Limb (tissue), 2 donors: ENCODE results near the gene TMEM236.
"Not testable (repeated sequence)": the region's sequence is repeated elsewhere in the genome, so short reads cannot be mapped to it uniquely, and the experiment has no call there.

Source experiments
- DNase-seq, 2 donors: peaks; one replicate each; pipeline ENCODE4 v3.0.0-alpha.2; 2016; ENCODE audit errors: extremely low spot score in 2 of 2

Gene TMEM236

GRCh38 chr10:17751781-17752445 lies at the start of gene TMEM236:
TSS of gene TMEM236 (plus strand) at chr10:17752201. CDS start at chr10:17752296, 95 bp downstream.
- DNase-seq = no peak

- DNase-seq = no peak
Measured at GRCh38 chr10:17703706-17704105, 48.3 kb upstream of the TMEM236 start.

- no peak for DNase-seq
Measured at GRCh38 chr10:17708821-17709220, 43.2 kb upstream of the TMEM236 start.

- no peak for DNase-seq
Measured at GRCh38 chr10:17709492-17709891, 42.5 kb upstream of the TMEM236 start.

- no peak for DNase-seq
Measured at GRCh38 chr10:17710181-17710580, 41.8 kb upstream of the TMEM236 start.

GRCh38 chr10:17712053-17712452 lies 39.9 kb upstream of the TMEM236 start:
- no peak for DNase-seq

- no peak for DNase-seq
Measured at GRCh38 chr10:17712717-17713471, 39.1 kb upstream of the TMEM236 start.

- no peak for DNase-seq
Measured at GRCh38 chr10:17713758-17714157, 38.2 kb upstream of the TMEM236 start.

GRCh38 chr10:17716161-17716560 lies 35.8 kb upstream of the TMEM236 start:
- no peak for DNase-seq

GRCh38 chr10:17722317-17723014 lies 29.5 kb upstream of the TMEM236 start:
- DNase-seq = not testable (repeated sequence)

- DNase-seq = no peak
Measured at GRCh38 chr10:17725703-17726102, 26.3 kb upstream of the TMEM236 start.

GRCh38 chr10:17729630-17730029 lies 22.4 kb upstream of the TMEM236 start:
- DNase-seq = no peak

- DNase-seq = no peak
Measured at GRCh38 chr10:17730667-17731066, 21.3 kb upstream of the TMEM236 start.

GRCh38 chr10:17731331-17732020 lies 20.5 kb upstream of the TMEM236 start:
- no peak for DNase-seq

GRCh38 chr10:17733620-17734019 lies 18.4 kb upstream of the TMEM236 start:
- DNase-seq = no peak

GRCh38 chr10:17734432-17735080 lies 17.4 kb upstream of the TMEM236 start:
- no peak for DNase-seq

- DNase-seq = no peak
Measured at GRCh38 chr10:17735166-17735941, 16.6 kb upstream of the TMEM236 start.

GRCh38 chr10:17736223-17736622 lies 15.8 kb upstream of the TMEM236 start:
- DNase-seq = no peak

- DNase-seq = peak in 1 of 2 donors; percentile 45
Measured at GRCh38 chr10:17737027-17737965, 14.7 kb upstream of the TMEM236 start.
